SK-MEL-5 (cell line): ENCODE measurements around the gene CHRDL2. TPM values are rescaled to one million over a fixed set of nuclear protein-coding genes. Genes with fewer than 3 reads are reported as not detected.

ENCODE experiments used
- DNase-seq: peaks from one replicate; pipeline ENCODE4 v3.0.0-alpha.2; 2016; ENCODE audit warnings: low read depth, low spot score
- in situ Hi-C: cut with HindIII; loops from 2 replicates; pipeline ENCODE4 v1.10.0; 2016; ENCODE audit warnings: low sequenced_read_pairs, high pct_unique_total_duplicates, low pct_unique_long_range_greater_than_20kb
- total RNA-seq: library from RNA; depleted of rRNA; stranded (reverse); fragments of >200 nt; shearing (Covaris generic); gene quantifications from 2 replicates; pipeline ENCODE4 v1.2.3, GENCODE V29; 2014

Gene CHRDL2
- total RNA-seq, 1 experiment from 2014 or later, result 3.6 TPM

DNA sequence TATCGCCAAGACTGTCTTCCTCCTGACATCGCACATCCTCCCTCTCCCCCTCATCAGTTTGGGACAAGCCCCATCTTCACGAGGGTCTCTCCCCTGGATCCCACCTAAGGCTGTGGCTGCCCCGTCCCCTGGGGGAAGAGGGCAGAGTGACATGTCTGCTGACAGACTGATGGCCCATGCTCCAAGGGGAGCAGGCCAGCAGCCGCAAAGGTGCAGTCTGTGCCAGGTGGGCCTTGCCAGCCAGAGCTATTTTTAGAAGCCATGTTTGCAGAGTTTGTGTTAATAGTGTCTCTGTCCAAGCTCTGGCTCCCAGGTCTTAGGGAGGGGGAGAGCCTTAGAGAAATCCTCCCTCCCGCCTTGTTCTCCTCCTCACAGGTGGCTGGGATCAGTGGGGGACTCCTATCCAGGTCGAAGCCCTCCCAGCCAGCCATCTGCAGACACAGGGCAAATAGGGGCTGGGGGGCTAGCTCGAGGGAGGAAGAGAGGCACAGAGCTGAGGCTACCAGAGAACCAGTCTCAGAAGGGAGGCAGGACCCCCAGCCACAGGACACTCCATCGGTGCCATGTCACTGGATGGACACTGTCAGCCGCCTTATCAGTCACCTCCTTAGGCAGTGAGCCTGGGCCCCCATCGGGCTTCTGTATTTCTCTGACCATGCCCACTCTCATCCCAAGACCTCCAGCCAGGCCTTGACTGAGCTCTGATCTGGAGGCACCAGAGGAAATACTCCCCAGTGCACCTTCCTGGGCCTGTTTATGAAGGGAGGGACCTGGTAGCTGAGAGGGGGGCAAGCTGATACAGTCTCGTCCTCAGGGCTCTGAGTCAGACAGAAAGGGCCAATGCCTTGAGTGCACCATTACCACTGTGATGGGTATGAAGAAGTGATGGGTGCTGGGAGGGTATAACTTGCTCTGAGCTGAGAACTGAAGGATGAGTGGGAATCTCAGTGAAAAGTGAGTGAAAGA is 49.3 kb downstream of the CHRDL2 start:
- no peak for DNase-seq

GRCh38 chr11:74680703-74681531 is 50.3 kb downstream of the CHRDL2 start:
- in situ Hi-C loops, result no loop called here
- DNase-seq, result no peak

More for the DNA sequence above, 49.3 kb downstream of the CHRDL2 start:
- in situ Hi-C loops, result no loop called here

- no peak for DNase-seq
- in situ Hi-C loops, result no loop called here
Observed at GRCh38 chr11:74680035-74680671, 51.1 kb downstream of the CHRDL2 start.

DNA sequence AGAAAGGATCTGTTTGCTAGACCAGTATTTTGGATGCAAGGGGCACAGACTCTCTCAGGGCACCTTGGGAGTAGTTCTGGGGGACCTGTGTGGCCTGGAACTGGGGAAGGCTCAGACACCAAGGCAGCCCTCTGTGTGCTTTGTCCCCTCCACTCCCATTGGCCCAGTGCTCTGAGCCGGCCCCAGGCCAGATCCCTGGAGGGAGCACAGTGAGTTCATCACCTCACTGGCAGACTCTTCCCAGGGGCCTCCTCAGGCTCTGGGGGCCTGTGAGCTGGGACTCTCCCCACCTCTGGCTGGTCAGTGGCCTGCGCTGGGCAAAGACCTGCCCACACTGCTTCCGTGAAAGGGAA is 51.7 kb downstream of the CHRDL2 start:
- in situ Hi-C loops, result no loop called here
- no peak for DNase-seq

GRCh38 chr11:74678591-74679512 is 52.4 kb downstream of the CHRDL2 start:
- DNase-seq, result no peak
- in situ Hi-C loops, result no loop called here

GRCh38 chr11:74678041-74678440 is 53.2 kb downstream of the CHRDL2 start:
- no peak for DNase-seq
- in situ Hi-C loops, result no loop called here

DNA sequence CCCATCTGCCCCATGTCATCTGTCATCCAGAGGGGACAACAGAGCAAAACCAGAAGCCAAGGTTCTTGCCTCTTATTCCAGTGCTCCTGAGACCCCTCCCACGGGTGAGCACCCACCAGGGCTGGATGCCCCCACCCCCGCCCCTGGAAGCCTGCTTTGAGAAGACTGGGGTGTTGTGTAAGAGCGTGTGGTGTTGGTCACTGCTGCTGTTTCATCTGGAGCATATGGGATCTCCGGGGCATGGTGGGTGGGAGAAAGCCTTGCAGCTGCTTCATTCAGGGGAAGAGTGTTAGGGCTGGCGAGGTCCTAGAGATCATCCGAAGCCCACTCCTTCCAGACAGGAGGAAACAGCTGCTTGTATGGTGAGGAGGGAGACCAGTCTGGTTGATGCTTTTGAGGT is 54.1 kb downstream of the CHRDL2 start:
- DNase-seq, result no peak
- in situ Hi-C loops, result no loop called here

GRCh38 chr11:74676596-74676995 is 54.6 kb downstream of the CHRDL2 start:
- in situ Hi-C loops, result no loop called here
- no peak for DNase-seq

- no peak for DNase-seq
- in situ Hi-C loops, result no loop called here
Observed at GRCh38 chr11:74675761-74676160, 55.5 kb downstream of the CHRDL2 start.

GRCh38 chr11:74673693-74674360 is 57.4 kb downstream of the CHRDL2 start:
- DNase-seq, result no peak
- in situ Hi-C loops, result no loop called here

GRCh38 chr11:74672956-74673692 is 58.1 kb downstream of the CHRDL2 start:
- DNase-seq, result peak; percentile 17
- in situ Hi-C loops, result no loop called here

DNA sequence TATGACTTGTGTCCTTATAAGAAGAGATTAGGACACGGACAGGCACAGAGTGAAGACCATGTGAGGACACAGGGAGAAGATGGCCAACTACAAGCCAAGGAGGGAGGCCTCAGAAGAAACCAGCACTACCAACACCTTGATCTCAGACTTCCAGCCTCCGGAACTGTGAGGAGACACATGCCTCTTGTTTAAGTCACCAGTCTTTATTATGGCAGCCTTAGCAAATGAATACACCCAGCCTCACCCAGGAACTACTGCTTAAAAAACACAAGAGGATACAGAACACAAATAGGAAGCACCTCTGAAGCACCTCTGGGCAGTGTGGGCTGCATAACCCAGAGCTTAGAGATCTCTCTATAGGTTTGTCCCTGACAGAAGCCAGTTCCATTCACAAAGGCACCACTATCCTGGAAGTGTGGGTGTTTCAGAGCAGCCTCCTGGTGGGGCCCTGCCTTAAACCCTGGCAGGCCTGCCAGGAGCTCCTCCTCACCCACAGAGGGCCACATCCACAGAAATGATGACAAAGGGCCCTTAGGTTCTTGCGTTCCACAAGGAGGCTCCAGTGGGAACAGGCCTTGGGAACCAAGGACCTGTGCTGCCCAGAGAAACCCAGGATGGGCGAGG is 58.8 kb downstream of the CHRDL2 start:
- in situ Hi-C loops, result no loop called here
- no peak for DNase-seq

DNA sequence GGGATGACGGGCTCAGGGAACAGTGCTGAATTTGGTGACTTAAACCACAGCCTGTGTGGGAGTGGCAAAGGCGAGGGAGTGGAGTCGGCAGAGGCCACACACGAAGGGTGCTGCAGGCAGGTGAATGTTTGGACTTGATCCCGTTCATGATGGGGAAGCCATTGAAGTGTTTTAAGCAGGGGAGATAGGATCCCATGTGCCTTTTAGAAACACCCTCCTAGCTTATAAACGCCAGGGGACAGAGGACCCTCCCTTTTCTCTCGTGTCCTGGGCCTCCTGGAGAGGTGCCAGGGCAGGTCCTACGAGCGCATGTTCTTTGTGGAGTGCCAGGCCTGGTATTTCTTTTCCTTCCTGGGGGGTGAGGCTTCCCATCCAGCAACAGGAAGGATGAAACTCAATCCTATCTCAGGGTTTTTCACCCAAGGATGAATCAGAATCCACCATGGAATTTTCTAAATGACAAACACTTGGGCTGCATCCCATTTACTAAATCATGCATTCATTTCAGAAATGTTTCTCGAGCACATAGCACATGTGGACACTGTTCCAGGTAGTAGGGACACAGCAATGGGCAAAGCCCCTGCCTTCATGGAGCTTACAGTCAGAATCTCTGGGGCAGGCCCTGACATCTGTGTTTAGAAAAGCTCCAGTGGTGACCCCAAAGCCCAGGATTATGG is 59.6 kb downstream of the CHRDL2 start:
- in situ Hi-C loops, result no loop called here
- DNase-seq, result no peak

- DNase-seq, result no peak
Observed at GRCh38 chr11:74670171-74670570, 61.1 kb downstream of the CHRDL2 start.

More at GRCh38 chr11:74670171-74670570, 61.1 kb downstream of the CHRDL2 start:
- in situ Hi-C loops, result no loop called here
